GM15510 (cell line): Measurements from ENCODE around the gene B9D1.

Experiments
- POLR2A ChIP-seq: IDR thresholded peaks from 3 replicates; pipeline ENCODE4 v1.6.1; 2011; ENCODE audit warnings: borderline replicate concordance; ENCODE audit not compliant: insufficient read length; ENCODE audit errors: extremely low read depth

B9D1 gene

DNA sequence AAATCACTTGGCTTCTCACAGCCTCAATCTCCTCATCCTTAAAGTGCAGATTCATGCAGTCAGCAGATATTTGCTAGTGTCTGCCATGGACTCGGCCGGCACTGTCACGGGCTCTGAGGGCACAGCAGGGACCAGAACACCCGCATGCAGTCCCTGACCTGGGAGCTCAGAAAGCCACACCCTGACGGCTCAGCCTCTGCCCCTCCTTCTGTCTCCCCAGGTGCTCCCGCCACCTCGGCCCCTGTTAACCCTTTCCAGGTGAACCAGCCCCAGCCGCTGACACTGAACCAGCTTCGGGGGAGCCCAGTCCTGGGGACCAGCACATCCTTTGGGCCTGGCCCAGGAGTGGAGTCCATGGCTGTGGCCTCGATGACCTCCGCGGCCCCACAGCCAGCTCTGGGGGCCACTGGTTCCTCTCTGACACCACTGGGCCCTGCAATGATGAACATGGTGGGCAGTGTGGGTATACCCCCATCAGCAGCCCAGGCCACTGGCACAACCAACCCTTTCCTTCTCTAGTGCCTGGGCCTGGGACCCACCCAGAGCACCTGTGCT, 28.7 kb downstream of the B9D1 start:
- no peak for TF ChIP-seq POLR2A

DNA sequence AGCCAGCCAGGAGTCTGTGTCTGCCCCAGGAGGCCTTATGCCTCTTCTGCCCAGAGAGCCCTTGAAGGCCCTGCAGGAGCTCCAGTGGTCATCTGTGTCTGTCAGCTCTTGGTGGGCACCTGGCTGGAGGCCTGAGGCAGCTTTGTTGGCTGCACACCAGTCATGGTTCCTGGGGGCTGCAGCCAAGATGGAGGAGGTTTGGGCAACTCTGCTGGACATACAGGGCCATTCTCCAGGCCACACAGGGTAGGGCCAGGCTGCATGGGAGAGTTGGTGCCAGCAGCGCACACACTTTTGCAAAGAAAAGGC, 29.4 kb downstream of the B9D1 start:
- no peak for TF ChIP-seq POLR2A

DNA sequence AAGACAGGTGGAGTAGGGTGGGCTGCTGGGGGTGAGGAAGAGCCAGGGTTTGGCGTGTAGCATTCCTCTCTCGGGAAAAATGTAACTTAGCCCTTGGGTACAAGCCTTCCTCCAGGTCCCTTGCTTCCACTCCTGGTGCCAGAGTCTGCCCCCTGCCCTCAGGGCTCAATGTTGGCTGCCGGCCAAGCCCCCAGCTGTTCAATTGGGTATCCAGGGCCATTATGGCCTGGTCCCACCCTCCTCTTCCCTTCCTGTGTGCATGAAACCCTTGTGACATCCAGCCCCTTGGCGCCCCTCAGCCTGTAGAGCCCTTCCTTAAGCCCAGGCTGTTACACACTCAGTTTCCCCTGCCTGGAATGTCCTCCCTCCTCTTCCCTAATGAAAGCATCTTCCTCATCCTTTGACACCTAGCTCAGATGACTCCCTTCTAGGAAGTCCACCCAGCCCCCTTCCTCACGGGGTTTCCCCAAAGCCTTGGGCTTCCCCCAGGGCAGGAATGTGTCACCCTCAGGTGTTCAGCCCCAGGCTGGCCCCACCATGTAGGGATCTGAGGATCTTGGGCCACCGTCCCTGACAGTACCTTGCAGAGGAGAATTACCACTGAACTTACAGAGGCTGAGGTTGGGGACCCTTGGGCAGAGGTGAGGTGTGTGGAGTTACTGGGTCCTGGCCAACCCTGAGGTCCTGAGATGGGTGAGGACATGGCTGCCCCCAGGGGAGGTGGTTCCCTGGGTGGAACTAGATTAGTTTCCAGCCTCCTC, 30.0 kb downstream of the B9D1 start:
- TF ChIP-seq POLR2A: no peak

- TF ChIP-seq POLR2A: no peak
These were observed 30.8 kb downstream of the B9D1 start for GRCh38 chr17:19331543-19332245.

- no peak for TF ChIP-seq POLR2A
These were observed 31.4 kb downstream of the B9D1 start for GRCh38 chr17:19331134-19331533.

GRCh38 chr17:19330271-19330670, 32.3 kb downstream of the B9D1 start:
- TF ChIP-seq POLR2A: no peak

DNA sequence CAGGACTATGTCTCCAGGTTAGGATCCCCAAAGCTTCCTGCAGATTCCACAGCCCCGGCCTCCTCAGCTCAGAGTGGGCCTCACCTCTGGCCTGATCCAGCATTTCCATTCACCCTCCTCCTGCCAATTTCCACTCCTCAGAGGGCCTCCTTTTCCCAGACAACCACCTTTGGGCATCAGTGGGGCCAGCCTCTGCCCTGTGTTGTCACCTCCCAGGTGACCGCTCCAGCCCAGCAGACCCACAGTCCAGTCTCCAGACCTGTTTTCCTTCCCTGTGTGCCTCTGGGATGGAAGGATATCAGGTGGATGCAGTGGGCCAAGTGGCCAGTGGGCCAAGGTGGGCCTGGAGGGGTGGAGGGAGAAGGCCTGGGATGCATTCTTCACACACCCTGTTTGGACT, 32.7 kb downstream of the B9D1 start:
- TF ChIP-seq POLR2A: no peak

DNA sequence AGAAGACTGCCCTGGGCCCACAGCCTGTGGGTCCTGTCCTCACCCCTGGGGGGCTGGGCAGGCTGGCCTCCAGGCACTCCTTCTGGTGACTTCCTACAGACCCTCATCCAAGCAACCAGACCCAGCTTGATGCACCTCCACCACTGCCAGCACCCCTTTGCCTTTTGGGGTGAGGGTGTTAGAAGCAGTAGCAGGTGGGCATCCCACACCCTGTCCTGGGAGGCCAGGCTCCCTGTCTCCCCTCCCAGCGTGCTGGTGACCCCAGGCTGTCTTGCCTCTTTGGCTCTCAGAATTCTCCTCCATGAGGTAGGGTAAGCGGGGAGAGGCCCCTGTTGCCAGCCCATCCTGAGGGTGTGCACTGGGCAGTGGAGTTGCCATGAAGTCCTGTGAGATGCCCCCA, 33.4 kb downstream of the B9D1 start:
- no peak for TF ChIP-seq POLR2A

- no peak for TF ChIP-seq POLR2A
These were observed 34.0 kb downstream of the B9D1 start for GRCh38 chr17:19328441-19329061.

DNA sequence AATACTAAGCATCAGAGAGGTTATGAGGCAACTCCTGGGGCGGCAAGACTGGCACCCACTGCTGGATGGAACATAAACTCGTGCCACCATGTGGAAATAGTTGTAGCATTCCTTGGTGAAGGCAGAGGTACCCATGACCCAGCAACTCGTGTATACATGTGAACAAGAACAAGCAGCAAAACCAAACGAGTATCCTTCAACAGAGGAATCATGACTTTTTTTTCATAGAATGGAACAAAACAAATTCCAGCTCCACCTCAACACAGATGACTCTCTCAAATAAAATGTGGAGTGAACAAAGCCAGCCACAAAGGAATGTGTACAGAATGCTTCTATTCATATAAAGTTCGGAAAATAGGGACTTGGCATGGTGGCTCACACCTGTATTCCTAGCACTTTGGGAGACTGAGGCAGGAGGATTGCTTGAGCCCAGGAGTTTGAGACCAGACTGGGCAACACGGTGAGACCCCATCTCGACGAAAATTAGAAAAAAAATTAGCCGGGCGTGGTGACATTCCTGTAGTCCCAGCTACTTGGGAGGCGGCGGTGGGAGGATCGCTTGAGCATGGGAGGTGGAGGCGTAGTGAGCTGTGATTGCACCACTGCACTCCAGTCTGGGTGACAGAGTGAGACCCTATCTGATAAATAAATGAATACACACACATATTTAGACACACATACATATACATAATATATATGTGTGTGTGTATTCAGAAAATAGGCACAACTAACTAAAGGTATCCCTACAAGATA, 35.3 kb downstream of the B9D1 start:
- TF ChIP-seq POLR2A: no peak

DNA sequence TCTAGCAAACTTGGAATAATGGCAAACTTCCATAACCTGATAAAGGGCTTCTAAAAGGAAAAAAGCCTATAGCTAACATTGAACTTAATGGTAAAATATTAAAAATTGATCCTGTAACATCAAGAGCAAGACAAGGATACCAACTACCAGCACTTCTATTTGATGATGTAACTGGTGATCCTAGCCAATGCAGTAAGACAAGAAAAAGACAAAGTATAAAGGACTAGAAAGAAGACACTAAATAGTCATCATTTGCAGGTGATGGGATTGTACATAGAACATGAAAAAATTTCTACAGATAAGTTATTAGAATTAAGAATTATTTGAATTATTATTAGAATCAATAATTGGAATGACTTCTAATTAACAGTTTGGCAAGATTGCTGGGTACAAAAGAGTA, 37.0 kb downstream of the B9D1 start:
- TF ChIP-seq POLR2A: no peak

GRCh38 chr17:19322861-19323260, 39.7 kb downstream of the B9D1 start:
- no peak for TF ChIP-seq POLR2A

GRCh38 chr17:19322129-19322505, 40.4 kb downstream of the B9D1 start:
- TF ChIP-seq POLR2A: no peak

DNA sequence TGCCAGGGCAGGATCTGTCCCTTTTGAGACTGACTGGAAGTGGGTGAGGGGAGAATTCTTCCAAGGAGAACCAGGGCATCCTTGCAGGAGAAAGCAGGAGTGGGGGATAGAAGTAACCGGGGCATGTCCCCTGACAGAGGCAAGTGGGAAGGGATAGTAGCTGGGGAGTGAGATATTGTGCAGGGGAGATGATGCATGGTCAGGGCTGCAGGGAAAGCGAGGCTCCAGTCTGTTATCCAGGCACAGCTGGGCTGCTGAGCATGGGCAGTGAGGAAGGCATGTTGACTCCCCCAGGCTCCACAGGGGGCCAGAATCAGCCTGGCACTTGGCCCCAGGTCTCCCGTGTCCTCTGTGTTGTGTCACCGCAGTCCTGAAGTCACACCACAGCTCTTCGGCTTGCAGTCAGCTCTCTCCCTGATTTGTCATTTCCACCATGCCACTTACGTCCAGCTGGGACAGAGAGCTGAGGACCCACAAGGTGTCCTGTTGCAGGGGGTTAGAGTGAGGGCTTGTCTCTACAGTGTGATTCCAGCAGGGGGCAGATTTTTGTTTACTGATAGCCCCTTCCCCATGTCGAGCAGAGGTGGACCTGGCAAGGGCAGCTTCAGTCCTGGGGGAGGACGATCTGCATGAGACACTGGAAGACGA, 40.9 kb downstream of the B9D1 start:
- no peak for TF ChIP-seq POLR2A
